GM21367 (cell line): ENCODE measurements around the gene C2CD5.
A peak's percentile ranks its signal among the peaks of the same experiment; 100 is the strongest.
"Not testable (repeated sequence)": the region's sequence is repeated elsewhere in the genome, so short reads cannot be mapped to it uniquely, and the experiment has no call there.

Source experiments
- ATAC-seq: cut with Tn5 transposase; IDR thresholded peaks from one replicate; pipeline ENCODE4 v1.9.1; 2021; ENCODE audit not compliant: unreplicated experiment

C2CD5 gene

GRCh38 chr12:22544038-22544979 is at the start of gene C2CD5:
TSS of gene C2CD5 (minus strand) at chr12:22544542. CDS start at chr12:22544150, 392 bp downstream.
- ATAC-seq, result peak; percentile 75

- ATAC-seq, result no peak
These were observed 49.5 kb upstream of the C2CD5 start for GRCh38 chr12:22593864-22594263.

- ATAC-seq, result no peak
These were observed 44.5 kb upstream of the C2CD5 start for GRCh38 chr12:22588817-22589216.

- ATAC-seq, result no peak
These were observed 34.0 kb upstream of the C2CD5 start for GRCh38 chr12:22578328-22578727.

- no peak for ATAC-seq
These were observed 33.3 kb upstream of the C2CD5 start for GRCh38 chr12:22577667-22578066.

- no peak for ATAC-seq
These were observed 32.1 kb upstream of the C2CD5 start for GRCh38 chr12:22576473-22576872.

- no peak for ATAC-seq
These were observed 31.7 kb upstream of the C2CD5 start for GRCh38 chr12:22576065-22576464.

- no peak for ATAC-seq
These were observed 30.6 kb upstream of the C2CD5 start for GRCh38 chr12:22574921-22575320.

- no peak for ATAC-seq
These were observed 28.8 kb upstream of the C2CD5 start for GRCh38 chr12:22573181-22573580.

GRCh38 chr12:22569253-22569652 is 24.9 kb upstream of the C2CD5 start:
- no peak for ATAC-seq

- ATAC-seq, result no peak
These were observed 18.0 kb upstream of the C2CD5 start for GRCh38 chr12:22562036-22563028.

GRCh38 chr12:22554750-22555149 is 10.4 kb upstream of the C2CD5 start:
- ATAC-seq, result not testable (repeated sequence)

- no peak for ATAC-seq
These were observed 7.3 kb upstream of the C2CD5 start for GRCh38 chr12:22551624-22552023.

- ATAC-seq, result no peak
These were observed 913 bp upstream of the C2CD5 start for GRCh38 chr12:22545255-22545654.

- peak; percentile 43 for ATAC-seq
These were observed 900 bp downstream of the C2CD5 start for GRCh38 chr12:22543246-22544037.

- ATAC-seq, result no peak
These were observed 2.7 kb downstream of the C2CD5 start for GRCh38 chr12:22541496-22542155.

- no peak for ATAC-seq
These were observed 5.3 kb downstream of the C2CD5 start for GRCh38 chr12:22539055-22539454.

GRCh38 chr12:22538311-22538710 is 6.0 kb downstream of the C2CD5 start:
- ATAC-seq, result no peak

GRCh38 chr12:22536971-22537544 is 7.3 kb downstream of the C2CD5 start:
- ATAC-seq, result no peak
